HG02981 (cell line): Measurements from ENCODE around the gene AKAP13.

Experiments used
- ATAC-seq: cut with Tn5 transposase; IDR thresholded peaks from one replicate; pipeline ENCODE4 v1.9.1; 2021; ENCODE audit warnings: mild to moderate bottlenecking, moderate library complexity; ENCODE audit not compliant: unreplicated experiment

The AKAP13 gene

DNA sequence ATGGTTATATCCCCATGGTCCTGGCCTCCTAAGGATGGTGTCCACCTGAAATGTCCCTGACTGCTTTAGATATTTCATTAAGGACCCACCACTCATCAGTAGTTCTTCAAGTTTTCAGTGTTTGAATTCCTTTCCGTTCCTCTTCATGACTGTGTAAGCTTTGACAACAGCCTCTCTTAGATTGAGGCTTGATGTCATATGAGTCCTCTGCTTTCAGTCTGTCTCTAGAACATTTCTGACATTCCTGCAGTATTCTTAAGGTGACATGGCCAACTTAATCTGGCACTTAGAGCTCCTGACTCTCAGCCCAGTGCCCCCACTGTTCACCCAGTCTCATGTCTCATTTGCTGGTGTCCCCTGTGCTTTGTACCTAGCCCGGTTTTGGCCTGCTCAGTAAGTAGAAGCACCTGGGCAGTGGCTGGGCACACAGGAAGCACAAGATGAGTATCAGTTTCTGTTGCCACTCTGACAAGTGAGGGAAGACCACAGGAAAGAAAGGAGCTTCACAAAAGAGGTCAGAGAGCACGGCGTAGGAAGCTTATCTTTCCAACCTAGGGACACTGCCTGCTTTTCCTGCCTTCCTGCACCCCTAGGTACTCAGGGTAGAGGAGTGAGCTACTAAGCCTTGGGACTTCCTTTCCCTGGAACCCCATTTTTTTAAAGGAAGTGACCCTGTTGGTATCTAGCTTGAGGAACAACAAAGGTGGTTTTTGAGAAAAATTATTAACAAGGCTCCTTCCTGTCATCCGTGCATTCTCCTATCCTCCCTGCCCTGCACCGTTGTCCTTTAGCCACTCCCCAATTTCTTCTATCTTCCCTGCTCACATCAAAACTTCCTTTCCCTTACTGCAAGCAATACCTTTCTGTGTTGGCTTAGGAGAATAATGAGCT, 311.2 kb downstream of the AKAP13 start:
- peak; percentile 46 for ATAC-seq

DNA sequence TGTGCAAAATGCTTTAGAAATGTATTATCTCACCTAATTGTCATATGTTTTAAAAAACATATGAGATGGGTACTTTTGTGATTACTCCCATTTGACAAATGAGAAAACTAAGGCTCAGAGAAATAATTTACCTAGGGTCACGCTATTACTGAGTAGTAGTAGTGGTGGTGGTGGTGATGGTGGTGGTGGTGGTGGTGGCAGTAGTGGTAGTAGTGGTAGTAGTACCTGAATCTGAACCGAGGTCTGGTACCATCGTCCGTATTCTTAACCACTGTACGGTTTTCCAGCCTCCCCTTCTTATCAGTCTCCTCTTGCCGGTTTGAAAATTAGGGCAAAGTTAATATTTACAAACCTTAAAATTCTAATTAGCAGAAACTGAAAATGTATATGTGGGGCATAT, 311.9 kb downstream of the AKAP13 start:
- no peak for ATAC-seq

DNA sequence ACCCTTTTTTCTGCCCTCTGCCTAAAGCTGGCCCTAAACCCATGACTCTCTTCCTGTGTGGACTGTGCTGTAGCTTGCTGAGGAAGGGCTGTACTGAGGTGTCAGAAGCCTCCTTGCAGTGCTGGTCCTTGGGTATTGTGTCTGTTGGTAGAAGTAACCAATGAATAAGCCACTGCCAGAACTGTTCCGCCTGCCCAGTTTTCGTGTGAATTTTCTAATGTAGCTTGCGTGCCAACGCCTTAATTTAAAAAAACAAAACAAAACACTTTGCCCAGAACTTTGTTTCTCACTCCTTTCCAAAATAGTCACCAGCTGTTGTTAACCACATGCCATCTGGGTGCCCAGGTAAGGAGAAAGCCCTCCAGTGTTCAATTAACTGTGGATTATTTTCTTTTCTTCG, 312.5 kb downstream of the AKAP13 start:
- peak; percentile 49 for ATAC-seq

DNA sequence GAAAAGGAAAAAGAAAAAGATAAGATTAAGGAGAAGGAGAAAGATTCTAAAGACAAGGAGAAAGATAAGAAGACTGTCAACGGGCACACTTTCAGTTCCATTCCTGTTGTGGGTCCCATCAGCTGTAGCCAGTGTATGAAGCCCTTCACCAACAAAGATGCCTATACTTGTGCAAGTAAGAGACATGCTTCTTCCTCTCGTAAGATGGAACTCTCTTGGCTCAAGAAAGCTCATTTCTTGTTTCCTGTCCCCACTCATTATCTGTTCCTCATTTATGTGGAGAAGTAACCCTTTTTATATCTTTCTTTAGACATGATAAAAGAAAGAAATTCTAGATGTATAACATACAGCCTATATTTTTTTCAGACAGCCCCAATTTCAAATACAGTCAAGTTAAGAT, 312.9 kb downstream of the AKAP13 start:
- no peak for ATAC-seq

DNA sequence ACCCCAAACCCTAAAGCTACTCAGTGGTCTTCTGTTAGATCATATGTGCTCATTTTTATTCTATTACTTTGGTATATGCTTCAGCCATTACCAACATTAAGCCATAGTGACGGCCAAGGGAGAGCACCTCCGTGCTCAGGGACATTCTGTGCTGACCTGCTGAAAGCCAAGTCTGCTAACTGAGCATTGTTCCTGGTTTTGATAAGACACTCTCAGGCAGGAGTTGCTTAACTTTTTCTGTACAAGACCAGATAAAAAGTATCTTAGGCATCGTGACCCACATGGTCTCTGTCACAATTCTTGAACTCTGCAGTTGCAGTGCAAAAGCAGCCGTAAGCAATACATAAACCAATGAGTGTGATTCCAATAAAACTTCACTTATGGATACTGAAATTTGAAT, 313.7 kb downstream of the AKAP13 start:
- no peak for ATAC-seq

DNA sequence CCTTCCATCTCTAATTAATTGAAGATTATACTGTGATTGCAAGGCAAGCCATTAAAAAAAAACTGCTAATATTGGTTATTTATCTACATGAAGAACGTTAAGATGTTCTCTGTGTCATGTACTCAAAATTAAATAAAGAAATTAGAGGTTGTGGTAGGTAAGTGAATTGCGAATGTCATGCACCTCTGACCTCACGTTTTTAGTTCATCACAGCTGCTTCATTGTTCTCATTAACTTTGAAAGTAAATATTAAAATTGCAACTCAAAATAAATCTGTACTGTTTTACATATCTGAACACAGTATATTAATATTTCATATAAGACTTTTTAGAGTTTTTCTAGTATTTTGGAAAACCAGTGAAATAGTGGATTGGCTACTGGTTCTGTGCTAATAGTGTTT, 320.4 kb downstream of the AKAP13 start:
- no peak for ATAC-seq

DNA sequence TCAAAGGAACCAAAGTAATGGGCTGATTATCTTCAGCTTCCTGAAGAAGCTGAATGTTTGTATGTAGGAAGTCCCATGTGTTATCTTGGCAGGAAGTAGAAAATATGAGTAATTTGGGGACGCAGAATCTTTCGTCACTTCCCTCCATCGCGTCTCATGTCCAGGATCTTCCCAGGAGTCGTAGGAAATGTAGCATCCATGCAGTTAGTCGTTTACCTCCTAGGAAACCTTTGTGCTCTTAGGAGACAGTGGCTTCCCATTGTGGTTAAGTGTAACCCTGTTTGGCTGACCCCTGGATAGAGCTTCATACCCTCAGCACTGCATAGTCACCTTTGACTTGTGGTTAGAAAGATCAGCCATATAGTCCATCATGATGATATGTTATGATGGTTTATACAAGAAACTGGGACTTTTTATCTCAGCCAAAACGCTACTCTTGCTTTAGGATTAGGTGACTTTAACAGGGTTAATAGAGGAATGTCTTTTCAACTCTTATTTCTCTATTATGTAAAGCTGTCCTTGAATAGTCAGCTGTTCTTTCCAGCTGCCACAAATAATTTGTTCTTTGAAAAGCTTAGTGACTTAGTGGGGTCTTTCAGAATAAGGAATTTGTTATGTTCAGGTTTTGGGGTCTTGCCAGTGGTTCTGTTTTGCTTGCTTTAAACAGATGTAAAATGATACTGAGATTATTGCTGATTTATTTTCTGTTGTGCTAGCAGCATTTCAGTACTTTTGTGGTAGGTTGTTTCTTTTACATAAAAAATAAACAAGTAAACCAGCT, 322.1 kb downstream of the AKAP13 start:
- no peak for ATAC-seq

DNA sequence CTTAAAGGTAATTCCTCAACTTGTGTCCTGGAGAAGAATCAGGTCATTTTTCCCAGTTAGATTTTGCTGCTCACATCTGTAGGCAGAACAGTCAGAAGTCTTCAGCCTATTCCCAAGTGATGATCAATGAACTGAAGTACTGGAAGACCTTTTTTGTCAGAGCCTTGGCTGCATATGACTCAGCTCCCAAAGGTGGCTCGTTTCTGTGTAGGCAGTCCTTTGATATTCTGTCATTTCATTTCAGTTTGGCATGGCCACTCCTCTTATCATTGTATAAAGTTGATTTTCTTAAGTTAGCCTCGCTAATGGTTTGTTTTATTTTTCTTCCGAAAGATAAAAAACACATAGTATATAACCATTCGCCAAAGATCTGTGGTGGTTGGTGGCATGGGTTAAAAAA, 323.7 kb downstream of the AKAP13 start:
- ATAC-seq, result no peak

DNA sequence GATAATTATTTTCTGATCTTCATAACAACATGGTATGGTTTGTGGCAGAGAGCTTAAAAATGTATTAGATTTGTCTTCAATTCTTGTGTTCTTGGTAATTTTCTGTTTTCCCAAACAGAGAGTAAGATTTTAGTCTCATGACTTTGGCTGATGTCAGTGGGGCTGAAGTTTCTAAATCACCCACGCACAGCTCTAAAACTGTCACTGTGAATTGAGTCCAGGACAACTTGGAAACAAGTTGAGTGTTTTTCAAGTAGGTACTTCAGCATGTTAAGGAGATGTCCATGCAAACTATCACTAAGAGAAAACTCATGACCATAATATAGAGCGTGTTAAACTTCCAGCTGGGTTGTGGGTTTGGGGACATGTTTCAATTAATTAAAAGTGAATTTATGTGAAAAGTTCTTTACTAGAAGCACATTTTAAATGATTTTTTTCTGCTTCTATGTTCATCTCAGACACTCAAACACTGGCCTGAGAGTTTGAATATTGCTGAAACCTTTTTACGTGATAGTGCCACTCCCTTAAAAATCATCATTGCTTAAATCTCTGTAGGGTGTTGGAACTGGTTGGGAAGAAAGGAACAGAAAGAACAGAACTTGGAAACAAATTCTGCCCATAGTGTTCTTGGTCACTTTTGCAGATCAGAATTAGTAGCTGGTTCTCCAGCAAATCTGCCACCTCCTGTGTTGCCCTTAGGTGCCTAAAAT, 324.5 kb downstream of the AKAP13 start:
- no peak for ATAC-seq

DNA sequence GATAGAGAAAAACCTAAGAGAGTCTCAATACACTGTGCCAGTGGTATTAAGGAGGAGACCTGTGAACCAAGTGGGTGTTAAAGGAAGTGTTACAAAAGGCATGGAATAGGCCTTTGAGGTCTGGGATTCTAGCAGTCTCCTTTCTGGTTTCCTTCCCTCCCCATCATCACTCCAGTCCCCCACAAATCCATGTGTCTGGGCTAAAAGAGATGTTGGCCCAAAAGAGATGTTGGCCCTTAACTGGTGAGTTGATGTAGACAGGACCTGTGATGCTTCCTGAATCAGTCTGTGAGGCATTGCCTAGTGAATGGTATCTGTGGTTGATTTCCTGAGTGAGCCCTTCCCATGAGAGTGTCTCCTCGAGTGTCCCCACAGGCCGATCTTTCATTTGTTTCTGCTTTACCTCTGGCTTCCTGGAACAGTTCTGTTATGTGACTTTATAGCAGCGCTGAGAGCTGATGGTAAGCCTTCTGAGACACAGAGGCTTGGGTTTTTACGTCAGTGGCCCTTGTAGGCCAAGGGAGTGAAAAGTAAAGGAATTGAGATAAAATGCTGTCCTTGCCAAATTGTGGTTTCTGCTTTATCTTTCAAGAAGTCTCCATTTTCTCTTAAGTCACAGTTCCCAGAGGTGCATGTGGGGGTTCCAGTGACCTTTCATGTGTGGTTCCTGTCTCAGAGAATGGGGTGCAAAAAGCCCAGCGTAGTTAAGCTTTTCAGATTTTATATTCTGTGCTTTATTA, 326.5 kb downstream of the AKAP13 start:
- ATAC-seq, result no peak

DNA sequence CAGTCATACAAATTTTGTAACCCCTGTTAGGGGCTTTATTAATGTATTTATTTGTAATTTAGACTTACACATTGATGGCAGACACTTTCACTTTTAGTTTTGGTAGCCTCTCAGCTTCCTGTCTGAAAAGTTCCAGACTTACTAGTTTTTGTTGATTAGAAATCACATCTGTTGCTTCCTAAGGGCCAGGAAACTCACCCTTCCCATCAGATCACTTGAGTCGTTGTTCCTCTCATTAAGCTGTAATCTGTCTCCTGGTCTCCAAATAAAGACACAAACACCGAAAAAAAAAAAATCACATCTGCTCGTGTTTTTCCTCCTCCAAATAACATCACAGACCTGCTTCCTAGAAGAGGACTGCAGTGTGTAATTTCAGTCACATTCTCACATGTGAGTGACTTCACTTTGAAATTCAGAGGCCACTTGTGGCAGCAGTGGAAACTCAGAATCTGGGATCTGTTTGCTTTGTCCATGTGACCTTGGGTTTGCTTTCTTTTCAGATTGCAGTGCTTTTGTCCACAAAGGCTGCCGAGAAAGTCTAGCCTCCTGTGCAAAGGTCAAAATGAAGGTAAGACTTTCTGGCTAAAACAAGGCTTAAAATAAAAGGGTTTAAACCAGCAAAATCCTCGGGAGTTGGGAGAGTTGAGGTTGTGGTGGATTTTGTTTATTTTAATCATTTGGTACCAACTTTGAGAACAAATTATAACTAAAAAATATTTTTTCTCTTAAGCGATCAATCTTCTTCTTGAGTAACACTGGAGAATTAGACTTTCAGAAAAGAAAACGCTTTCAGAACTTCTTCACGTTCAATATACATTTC, 327.3 kb downstream of the AKAP13 start:
- ATAC-seq, result no peak

DNA sequence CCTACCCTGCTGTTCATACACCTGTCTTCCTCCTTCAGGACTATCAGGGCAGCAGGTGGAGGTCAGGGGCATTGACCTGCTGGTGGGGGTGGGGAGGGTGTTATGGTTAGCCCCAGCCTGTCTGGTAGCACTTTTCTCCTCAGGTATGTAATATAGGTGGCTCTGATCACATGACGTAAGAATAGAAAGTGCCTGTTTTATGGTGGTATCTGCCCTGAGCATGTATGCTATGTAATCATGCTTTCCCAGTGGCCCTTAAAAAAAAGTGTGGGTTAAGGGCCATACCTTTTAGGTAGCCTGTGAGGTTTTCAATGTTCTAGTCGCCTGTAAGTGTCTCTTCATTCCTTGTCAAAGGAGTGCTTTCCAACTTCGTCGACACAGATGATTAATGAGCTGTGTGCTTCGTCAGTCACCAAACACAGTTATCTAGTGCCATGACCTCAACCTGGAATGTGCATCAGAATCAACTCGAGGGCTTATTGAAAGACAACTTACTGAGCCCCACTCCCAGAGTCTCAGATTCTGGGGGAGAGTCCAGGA, 328.1 kb downstream of the AKAP13 start:
- ATAC-seq, result no peak

DNA sequence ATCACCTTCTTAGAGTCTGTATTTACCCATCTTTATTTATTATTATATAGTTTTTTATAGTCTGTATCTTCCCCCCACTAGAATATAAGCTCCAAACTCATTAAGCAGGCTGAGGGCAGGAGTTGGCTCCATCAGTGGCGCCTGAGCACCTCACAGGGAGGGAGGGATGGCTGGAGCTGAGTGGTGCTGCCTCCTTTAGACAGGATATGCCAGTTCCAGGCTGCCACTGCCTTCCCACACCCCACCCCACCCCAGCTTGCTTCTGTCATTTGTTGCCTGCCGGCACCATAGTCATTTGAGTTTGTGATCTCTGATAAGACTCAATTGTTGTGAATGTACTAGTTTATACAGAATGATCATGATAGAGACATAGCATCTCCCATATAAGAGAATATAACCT, 328.8 kb downstream of the AKAP13 start:
- no peak for ATAC-seq

DNA sequence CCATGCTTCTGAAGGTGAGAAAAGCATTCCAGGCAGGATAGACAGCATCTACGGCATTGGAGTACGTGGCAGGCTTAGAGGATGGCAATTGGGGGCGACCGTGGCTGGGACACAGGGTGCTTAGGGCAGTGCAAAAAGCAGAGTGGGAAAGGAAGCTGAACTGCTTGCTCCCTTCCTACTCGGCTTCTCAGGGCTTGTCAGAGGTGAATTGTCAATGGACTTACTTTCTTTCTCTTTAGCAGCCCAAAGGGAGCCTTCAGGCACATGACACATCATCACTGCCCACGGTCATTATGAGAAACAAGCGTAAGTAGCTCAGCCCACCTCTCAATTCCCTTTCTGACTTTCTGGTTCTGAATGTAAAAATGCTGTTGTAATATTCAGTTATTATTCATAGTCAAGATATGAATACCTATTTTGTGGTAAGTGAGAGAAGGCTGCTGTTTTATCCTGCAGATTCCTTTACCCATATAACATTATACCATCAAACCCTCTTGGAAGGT, 330.0 kb downstream of the AKAP13 start:
- peak; percentile 37 for ATAC-seq

DNA sequence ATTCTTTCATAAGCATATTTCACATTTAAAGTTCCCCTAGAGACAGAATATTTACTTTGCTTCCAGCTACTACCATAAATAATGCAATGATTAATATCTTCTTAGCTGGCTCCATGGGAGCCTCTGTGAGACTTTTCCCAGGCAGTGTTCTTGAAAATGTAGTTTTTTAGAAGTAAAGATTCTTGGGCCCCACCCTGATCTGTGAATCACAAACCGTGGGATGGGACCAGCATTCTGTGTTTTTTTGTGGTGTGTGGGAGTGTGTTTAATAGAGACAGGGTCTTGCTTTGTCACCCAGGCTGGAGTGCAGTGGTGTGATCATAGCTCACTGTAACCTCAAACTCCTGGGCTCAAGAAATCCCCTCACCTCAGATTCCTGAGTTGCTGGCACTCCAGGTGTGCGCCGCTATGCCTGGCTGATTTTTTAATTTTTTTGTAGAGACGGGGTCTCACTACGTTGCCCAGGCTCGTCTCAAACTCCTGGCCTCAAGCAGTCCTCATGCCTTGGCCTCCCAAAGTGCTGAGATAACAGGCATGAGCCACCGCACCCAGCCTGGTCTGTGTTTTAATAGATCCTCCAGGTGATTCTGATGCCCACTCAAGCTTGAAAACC, 331.3 kb downstream of the AKAP13 start:
- ATAC-seq, result no peak

DNA sequence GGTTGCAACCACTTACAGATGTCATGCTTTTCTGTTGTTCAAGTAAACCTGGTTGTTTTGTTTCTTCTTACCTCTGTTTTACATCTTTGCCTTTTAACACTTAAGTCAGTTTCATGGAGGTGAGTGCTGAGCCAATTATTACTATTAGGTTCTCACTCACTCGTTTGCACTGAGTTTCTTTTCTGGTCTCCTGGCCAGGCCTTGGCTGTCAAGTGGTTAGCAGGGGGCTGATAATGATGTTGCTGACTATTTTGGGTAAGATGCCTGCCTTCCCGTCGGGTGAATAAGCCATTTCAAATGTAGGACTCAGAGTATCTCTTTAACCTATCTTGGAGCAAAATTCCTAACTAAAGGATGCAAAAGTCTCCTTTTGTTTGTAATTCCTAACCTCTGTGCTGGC, 335.9 kb downstream of the AKAP13 start:
- no peak for ATAC-seq

DNA sequence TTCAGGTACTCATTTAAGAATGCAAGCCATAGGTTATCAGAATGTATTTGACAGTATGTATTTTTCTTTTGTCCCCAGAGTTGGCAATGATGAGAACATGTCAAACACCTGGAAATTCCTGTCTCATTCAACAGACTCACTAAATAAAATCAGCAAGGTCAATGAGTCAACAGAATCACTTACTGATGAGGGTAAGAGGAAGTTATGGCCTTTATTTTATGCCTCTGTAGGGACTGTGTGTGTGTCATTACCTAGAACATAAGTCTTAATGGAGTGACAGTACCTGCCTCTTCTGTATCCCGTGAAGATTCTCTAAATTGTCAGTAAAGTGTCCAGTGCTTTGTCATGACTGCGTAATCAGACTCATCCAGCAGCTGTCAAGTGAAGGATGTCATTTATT, 336.8 kb downstream of the AKAP13 start:
- no peak for ATAC-seq

DNA sequence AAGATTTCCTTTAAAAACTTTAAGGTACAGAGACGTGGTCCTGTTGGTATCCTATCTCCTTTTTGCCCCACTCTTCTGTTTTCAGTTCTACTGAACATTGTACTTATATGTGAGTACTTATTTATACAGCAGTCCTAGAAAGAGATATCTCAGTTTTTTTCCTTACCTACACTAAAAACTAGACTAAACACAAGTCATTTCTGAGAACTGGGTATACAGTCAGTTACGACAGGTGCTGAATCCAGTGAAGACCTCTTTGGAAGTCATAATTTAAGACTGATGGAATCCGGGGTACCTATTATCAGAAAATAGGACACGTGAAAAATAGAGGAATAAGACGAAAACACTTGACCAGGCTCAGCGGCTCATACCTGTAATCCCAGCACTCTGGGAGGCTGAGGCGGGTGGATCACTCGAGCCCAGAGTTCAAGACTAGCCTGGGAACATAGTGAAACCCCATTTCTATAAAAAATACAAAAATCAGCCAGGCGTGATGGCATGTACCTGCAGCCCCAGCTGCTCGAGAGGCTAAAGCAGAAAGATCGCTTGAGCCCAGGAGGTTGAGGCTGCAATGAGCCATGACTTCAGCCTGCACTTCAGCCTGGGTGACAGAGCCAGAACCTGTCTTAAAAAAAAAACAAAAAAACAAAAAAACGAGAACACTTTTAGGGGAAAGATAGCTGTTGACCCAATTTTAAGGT, 338.0 kb downstream of the AKAP13 start:
- no peak for ATAC-seq

DNA sequence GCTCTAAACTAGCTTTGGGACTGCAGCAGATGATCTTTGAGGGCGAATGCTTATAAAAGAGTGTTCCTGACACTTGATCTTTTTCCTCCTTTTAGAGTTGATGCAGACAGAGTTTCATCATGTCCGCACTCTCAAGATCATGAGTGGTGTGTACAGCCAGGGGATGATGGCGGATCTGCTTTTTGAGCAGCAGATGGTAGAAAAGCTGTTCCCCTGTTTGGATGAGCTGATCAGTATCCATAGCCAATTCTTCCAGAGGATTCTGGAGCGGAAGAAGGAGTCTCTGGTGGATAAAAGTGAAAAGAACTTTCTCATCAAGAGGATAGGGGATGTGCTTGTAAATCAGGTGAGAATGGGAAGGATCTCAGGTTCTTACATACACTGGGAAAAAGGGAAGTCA, 338.6 kb downstream of the AKAP13 start:
- ATAC-seq, result no peak
